ENCODE results near the gene RANBP17. TPM values are rescaled to one million over a fixed set of nuclear protein-coding genes. Genes with fewer than 3 reads are reported as not detected.

Gene RANBP17
- total RNA-seq, 2 donors from 2014 or later, result 26.6 to 28.0 TPM

DNA sequence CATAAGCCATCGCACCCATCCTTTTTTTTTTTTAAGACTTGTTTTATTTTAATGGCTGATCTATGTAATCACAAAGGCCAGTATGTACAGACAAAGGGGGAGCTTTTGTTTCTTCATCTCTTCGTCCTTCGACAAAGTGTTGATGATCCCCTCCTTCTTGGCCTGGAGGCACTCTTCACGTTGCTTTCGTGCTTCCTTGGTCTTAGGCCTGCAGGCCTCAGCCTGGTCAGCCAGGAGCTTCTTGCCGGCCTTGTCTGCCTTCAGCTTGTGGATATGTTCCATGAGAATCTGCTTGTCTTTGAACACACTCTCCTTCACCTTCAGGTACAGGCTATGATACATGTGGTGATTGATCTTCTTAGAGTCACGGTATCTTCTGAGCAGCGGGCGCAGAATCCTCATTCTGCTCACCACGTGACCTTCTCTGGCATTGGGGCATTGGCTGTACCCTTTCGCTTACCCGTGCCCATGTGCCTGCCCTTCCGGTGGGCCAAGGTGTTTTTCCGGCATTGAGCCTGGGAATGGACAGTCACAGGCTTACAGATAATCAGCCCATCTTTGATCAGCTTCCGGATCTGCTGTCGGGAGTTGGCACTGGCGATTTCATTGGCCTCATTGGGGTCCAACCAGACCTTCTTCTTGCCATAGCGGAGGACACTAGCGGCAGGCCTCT is 483.3 kb downstream of the RANBP17 start:
- TF ChIP-seq CTCF (conservative IDR thresholded peaks at IDR 0.05), result no peak
- H3K4me1 Mint-ChIP-seq, result peaks cover 2% of the 10 kb centered on the region
- Histone ChIP-seq H3K4me3 (ENCODE audit: low read length) (no peak overlapping the region), H3K36me3 (ENCODE audit: control insufficient read depth, insufficient read depth, low read length) (no peaks in the 10 kb centered on the region), H3K27ac (ENCODE audit: low read depth, low read length) (no peak overlapping the region), H3K9me3 (ENCODE audit: control insufficient read depth, low read length) (no peaks in the 10 kb centered on the region), H3K27me3 (ENCODE audit: control insufficient read depth, insufficient read depth, low read length, poor library complexity, severe bottlenecking) (no peaks in the 10 kb centered on the region), H3K9ac (ENCODE audit: extremely low read depth, low read length, poor library complexity, severe bottlenecking) (no peak overlapping the region), H3K4me1 (ENCODE audit: control insufficient read depth, insufficient read depth, low read length) (no peaks in the 10 kb centered on the region)
- peaks cover 1% of the 10 kb centered on the region for H3K27me3 Mint-ChIP-seq (ENCODE audit: insufficient read depth)
- no peak overlapping the region for H3K4me3 Mint-ChIP-seq
- H3K27ac Mint-ChIP-seq, result no peak overlapping the region
- no peak for DNase-seq
- no peaks in the 10 kb centered on the region for H3K36me3 Mint-ChIP-seq (ENCODE audit: low read depth)
- no peaks in the 10 kb centered on the region for H3K9me3 Mint-ChIP-seq
- 93 to 97% methylated on average over 17 to 19 of the region's 19 CpGs for WGBS, 2 experiments (ENCODE audit: insufficient coverage in 1 of 2, insufficient read length in 1 of 2)

Other genes starting within 250 kb of the RANBP17 start
- 1 to 10 TPM; 1.1 to 1.9 TPM for gene GABRP, start 78.3 kb upstream of the RANBP17 start, total RNA-seq